ENCODE results near the gene SLCO1C1.

SLCO1C1 gene

DNA sequence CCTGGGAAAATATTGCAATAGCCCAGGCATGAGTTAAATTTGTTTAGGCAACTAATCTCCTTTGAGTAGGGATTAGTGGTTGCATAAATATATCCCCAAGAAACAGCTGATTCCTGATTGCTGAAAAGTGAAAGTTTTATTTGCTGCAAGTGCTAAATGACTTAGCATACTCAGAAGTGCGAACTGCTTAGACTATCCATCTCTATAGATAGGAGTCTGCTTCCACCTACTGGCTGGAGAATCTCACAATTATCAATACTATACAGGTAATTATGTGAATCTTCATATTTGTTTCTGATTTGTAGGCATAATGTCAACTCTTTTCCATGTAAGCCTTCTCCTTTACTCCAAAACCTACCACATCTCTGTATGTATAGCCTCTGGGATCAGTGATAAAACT is 103.4 kb downstream of the SLCO1C1 start:
- no peak for DNase-seq

DNA sequence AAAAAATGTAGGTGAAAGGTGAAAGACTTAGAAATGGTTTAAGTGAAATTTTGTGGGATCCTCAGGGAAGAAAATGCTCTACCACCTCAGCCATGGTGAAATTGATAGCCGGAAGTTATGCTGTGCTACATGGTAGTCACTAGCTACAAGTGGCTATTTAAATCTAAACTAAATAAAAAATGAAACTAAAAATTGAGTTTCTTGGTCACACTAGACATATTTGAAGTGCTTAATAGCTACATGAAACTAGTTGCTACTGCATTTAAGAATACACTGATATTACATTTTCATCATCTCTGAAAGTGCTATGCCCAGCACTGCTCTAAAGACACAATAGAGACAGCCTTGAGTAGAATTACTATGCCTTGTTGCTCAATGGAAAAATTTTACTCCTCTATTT is 105.0 kb downstream of the SLCO1C1 start:
- DNase-seq, result no peak

GRCh38 chr12:20801035-20801434 is 105.9 kb downstream of the SLCO1C1 start:
- DNase-seq, result no peak

Measured in NCI-H524 treated with DMSO at 0.1 percent for 48 hours (cell line).